ENCODE data around the gene AGAP1.

DNA sequence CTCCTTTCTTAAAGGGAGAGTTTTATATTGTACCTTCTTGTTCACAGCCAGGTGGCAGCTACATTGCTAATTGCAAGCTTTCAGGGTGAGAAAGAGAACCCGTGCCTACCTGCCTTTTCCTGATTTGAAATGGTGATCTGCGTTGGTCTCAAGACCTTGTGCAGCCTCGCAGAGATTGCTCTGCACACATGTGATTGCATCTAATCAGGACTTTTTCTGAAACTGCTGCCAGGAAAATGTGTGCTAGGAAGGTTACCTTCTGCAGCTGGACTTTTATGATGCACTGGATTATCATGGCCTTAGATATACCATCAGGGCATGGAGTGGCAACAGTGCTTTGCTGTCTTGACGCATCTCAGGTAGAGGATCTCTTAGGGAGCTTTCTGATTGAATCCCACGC lies 45.1 kb downstream of the AGAP1 start:
- TF ChIP-seq CTCF (IDR thresholded peaks at IDR 0.05) (no peak), EZH2 (IDR thresholded peaks at IDR 0.05) (no peak), EZH2phosphoT487 (IDR thresholded peaks at IDR 0.05) (no peak)

All from neural progenitor cell (in vitro differentiated cells).